SK-N-SH (cell line): ENCODE data around the gene EVC. TPM values are rescaled to one million over a fixed set of nuclear protein-coding genes. Genes with fewer than 3 reads are reported as not detected.

ENCODE experiments used
- CTCF ChIA-PET: fragments of 300-600, 350-600 bp; formaldehyde crosslinking; extraction: SDS; loops from one replicate; lab custom pipeline; 2021; lab: Yijun Ruan, JAX
- POLR2A ChIA-PET: fragments of 350-600 bp; sonication (Branson Sonifier 250); formaldehyde crosslinking; extraction: SDS; loops from one replicate; lab custom pipeline; 2020; ENCODE audit warnings: antibody characterized with exemption, inconsistent platforms; lab: Yijun Ruan, JAX
- DNase-seq: peaks from one replicate; pipeline ENCODE4 v3.0.0; 2012
- H2AFZ ChIP-seq: fragments of 200-600 bp; sonication (generic); 2 replicates; pipeline ENCODE4 v1.8.1; 2016; ENCODE audit warnings: antibody characterized with exemption, mild to moderate bottlenecking, low read depth
- H3F3A ChIP-seq: fragments of 200-600 bp; sonication (generic); replicated peaks from 2 replicates; pipeline ENCODE3; 2016; ENCODE audit warnings: antibody characterized with exemption, mild to moderate bottlenecking; ENCODE audit not compliant: insufficient read depth
- H3K27ac ChIP-seq, 2 experiments: fragments of 200-500 bp in 1 of 2; fragments of 200-600 bp in 1 of 2; sonication (Bioruptor generic) in 1 of 2; sonication (generic), shearing (Covaris generic) in 1 of 2; 2 replicates each; pipeline versions ENCODE4 v1.5.1 to v1.6.1; 2014 to 2016; ENCODE audit warnings: low read depth in 2 of 2, inconsistent platforms in 1 of 2, low read length in 1 of 2, mild to moderate bottlenecking in 1 of 2, mixed read lengths in 1 of 2
- H3K27me3 ChIP-seq: fragments of 200-600 bp; sonication (generic), shearing (Covaris generic); 2 replicates; pipeline ENCODE4 v1.6.1; 2016; ENCODE audit warnings: mixed run types; ENCODE audit not compliant: insufficient read depth
- H3K36me3 ChIP-seq, 2 experiments: fragments of 200-500 bp in 1 of 2; fragments of 200-600 bp in 1 of 2; sonication (Bioruptor generic) in 1 of 2; sonication (generic) in 1 of 2; replicated peaks in 1 of 2; 2 replicates each; pipeline versions ENCODE3 to v1.5.1; 2014 to 2016; ENCODE audit warnings: low read length in 1 of 2, mild to moderate bottlenecking in 1 of 2; ENCODE audit not compliant: insufficient read depth in 2 of 2, control insufficient read depth in 1 of 2
- H3K4me1 ChIP-seq, 2 experiments: fragments of 200-500 bp in 1 of 2; fragments of 200-600 bp in 1 of 2; sonication (Bioruptor generic) in 1 of 2; sonication (generic), shearing (Covaris generic) in 1 of 2; 2 replicates each; pipeline versions ENCODE4 v1.5.1 to v1.6.1; 2014 to 2016; ENCODE audit warnings: low read depth in 1 of 2, low read length in 1 of 2, mixed run types in 1 of 2; ENCODE audit not compliant: insufficient read depth in 2 of 2, control insufficient read depth in 1 of 2
- H3K4me2 ChIP-seq: fragments of 200-600 bp; sonication (generic), shearing (Covaris generic); 2 replicates; pipeline ENCODE4 v1.6.1; 2017; ENCODE audit warnings: mixed run types
- H3K4me3 ChIP-seq, 2 experiments: fragments of 200-500 bp in 1 of 2; fragments of 200-600 bp in 1 of 2; sonication (Bioruptor generic) in 1 of 2; sonication (generic), shearing (Covaris generic) in 1 of 2; 2 replicates each; pipeline versions ENCODE4 v1.5.1 to v1.8.1; 2014 to 2016; ENCODE audit warnings: low read depth in 2 of 2, inconsistent platforms in 1 of 2, low read length in 1 of 2, mild to moderate bottlenecking in 1 of 2, mixed read lengths in 1 of 2, moderate library complexity in 1 of 2
- H3K79me2 ChIP-seq: fragments of 200-600 bp; sonication (generic); 2 replicates; pipeline ENCODE4 v1.8.1; 2017; ENCODE audit warnings: mild to moderate bottlenecking; ENCODE audit not compliant: insufficient read depth
- H3K9ac ChIP-seq: fragments of 200-600 bp; sonication (generic); 2 replicates; pipeline ENCODE4 v1.6.1; 2017; ENCODE audit warnings: mixed run types
- H3K9me2 ChIP-seq: fragments of 200-600 bp; sonication (generic); 2 replicates; pipeline ENCODE4 v1.6.1; 2017; ENCODE audit warnings: mixed run types
- H3K9me3 ChIP-seq: fragments of 200-600 bp; sonication (generic); 2 replicates; pipeline ENCODE4 v1.6.1; 2017; ENCODE audit warnings: mixed run types, mild to moderate bottlenecking, moderate library complexity
- H4K20me1 ChIP-seq: fragments of 200-600 bp; sonication (generic); 2 replicates; pipeline ENCODE4 v1.6.1; 2017; ENCODE audit warnings: mild to moderate bottlenecking, mixed run types; ENCODE audit not compliant: insufficient read depth
- CHD2 ChIP-seq: fragments of 150-350 bp; IDR thresholded peaks from 2 replicates; pipeline ENCODE4 v1.6.1; 2018; ENCODE audit warnings: low read length; ENCODE audit not compliant: partially characterized antibody
- CTCF ChIP-seq: fragments of 200-600 bp; sonication (generic); IDR thresholded peaks from 2 replicates; pipeline ENCODE4 v1.6.1; 2017; ENCODE audit warnings: antibody characterized with exemption, mild to moderate bottlenecking, moderate library complexity
- ELF1 ChIP-seq: IDR thresholded peaks from 2 replicates; pipeline ENCODE4 v1.4.0; 2012
- EP300 ChIP-seq, 2 experiments: IDR thresholded peaks; 2 replicates each; pipeline versions ENCODE4 v1.4.0 to v1.6.1; 2012; ENCODE audit warnings: borderline replicate concordance in 1 of 2, low read depth in 1 of 2, low read length in 1 of 2
- EZH2phosphoT487 ChIP-seq: fragments of 200-600 bp; sonication (generic); IDR thresholded peaks from 2 replicates; pipeline ENCODE4 v1.6.1; 2017; ENCODE audit warnings: low read depth, mixed run types, mild to moderate bottlenecking, antibody characterized with exemption, moderate library complexity, borderline replicate concordance
- FOSL2 ChIP-seq: IDR thresholded peaks from 2 replicates; pipeline ENCODE4 v1.4.0; 2012; ENCODE audit warnings: low read depth, mild to moderate bottlenecking, moderate library complexity, borderline replicate concordance
- FOXJ3 ChIP-seq: sonication (generic); formaldehyde crosslinking; IDR thresholded peaks from 2 replicates; pipeline ENCODE4 v1.5.1; 2020; ENCODE audit warnings: mild to moderate bottlenecking, missing genetic modification reagents
- FOXM1 ChIP-seq: IDR thresholded peaks from 2 replicates; pipeline ENCODE4 v1.4.0; 2012; ENCODE audit warnings: low read depth, mild to moderate bottlenecking
- GABPA ChIP-seq: IDR thresholded peaks from 2 replicates; pipeline ENCODE4 v1.4.0; 2012; ENCODE audit warnings: low read depth, mild to moderate bottlenecking
- IRF3 ChIP-seq: fragments of 150-350 bp; IDR thresholded peaks from 2 replicates; pipeline ENCODE4 v1.6.1; 2016; ENCODE audit warnings: mild to moderate bottlenecking, low read depth, low read length
- JUND ChIP-seq: IDR thresholded peaks from 2 replicates; pipeline ENCODE4 v1.4.0; 2012
- MEF2A ChIP-seq: IDR thresholded peaks from 2 replicates; pipeline ENCODE4 v1.4.0; 2012; ENCODE audit warnings: low read depth, borderline replicate concordance
- MXI1 ChIP-seq: IDR thresholded peaks from 2 replicates; pipeline ENCODE4 v1.6.1; 2012; ENCODE audit warnings: mild to moderate bottlenecking, low read depth, low read length, improper control_type of control experiment
- RAD21 ChIP-seq: IDR thresholded peaks from 2 replicates; pipeline ENCODE4 v1.6.1; 2012; ENCODE audit warnings: mild to moderate bottlenecking, low read length
- RCOR1 ChIP-seq: fragments of 150-350 bp; IDR thresholded peaks from 2 replicates; pipeline ENCODE4 v1.6.1; 2017; ENCODE audit warnings: antibody characterized with exemption, low read length
- RFX5 ChIP-seq: IDR thresholded peaks from 2 replicates; pipeline ENCODE4 v1.6.1; 2012; ENCODE audit warnings: mild to moderate bottlenecking, improper control_type of control experiment, low read length
- RXRA ChIP-seq: IDR thresholded peaks from 2 replicates; pipeline ENCODE4 v1.4.0; 2012; ENCODE audit warnings: low read depth, mild to moderate bottlenecking, borderline replicate concordance
- SMC3 ChIP-seq: IDR thresholded peaks from 2 replicates; pipeline ENCODE4 v1.6.1; 2012; ENCODE audit warnings: low read depth, low read length, improper control_type of control experiment
- TCF12 ChIP-seq: IDR thresholded peaks from 2 replicates; pipeline ENCODE4 v1.4.0; 2012
- USF1 ChIP-seq: IDR thresholded peaks from 2 replicates; pipeline ENCODE4 v1.4.0; 2012; ENCODE audit warnings: low read depth, borderline replicate concordance
- YY1 ChIP-seq: IDR thresholded peaks from 2 replicates; pipeline ENCODE4 v1.4.0; 2012; ENCODE audit warnings: low read depth, mild to moderate bottlenecking
- WGBS: methylation state at CpG from one replicate; pipeline ENCODE4 v1.1.6; 2017; ENCODE audit warnings: low lambda C conversion rate; 5-methylcytosine and 5-hydroxymethylcytosine counted together
- polyA plus RNA-seq, 3 experiments: library from polyadenylated mRNA; depleted of rRNA; stranded (reverse); fragments of >200 nt; gene quantifications; 2 replicates each; pipeline ENCODE4 v1.2.3, GENCODE V29; 2012

Gene EVC
- polyA plus RNA-seq, 1 of the 3 experiments (the other 2 are of a cell fraction), result 3.8 TPM

- H3K27ac ChIP-seq, result no peak overlapping the region
- DNase-seq, result no peak
- H3K79me2 ChIP-seq, result no peaks in the 10 kb centered on the region
- no peak overlapping the region for H3K9ac ChIP-seq
- no peaks in the 10 kb centered on the region for H3F3A ChIP-seq
- TF ChIP-seq FOXM1, result no peak
- TF ChIP-seq TCF12, result no peak
- TF ChIP-seq EZH2phosphoT487, result no peak
- TF ChIP-seq, all 33 proteins: peak for 0
- no peaks in the 10 kb centered on the region for H3K9me2 ChIP-seq
- H2AFZ ChIP-seq, result no peak overlapping the region
- no peaks in the 10 kb centered on the region for H3K4me1 ChIP-seq
- H3K4me3 ChIP-seq, result no peak overlapping the region
- H3K27me3 ChIP-seq, result no peaks in the 10 kb centered on the region
- H4K20me1 ChIP-seq, result no peaks in the 10 kb centered on the region
- H3K9me3 ChIP-seq, result no peaks in the 10 kb centered on the region
- WGBS, result 44% methylated on average over 4 of the region's 4 CpGs
- POLR2A ChIA-PET, result interaction anchor here (0.6 kb wide), 1 partner anchor 8 kb away, joined by 3 read pairs; no protein-coding TSS in a partner anchor
- CTCF ChIA-PET, result no interaction called here
- H3K4me2 ChIP-seq, result no peak overlapping the region
- H3K36me3 ChIP-seq, result no peaks in the 10 kb centered on the region
Observed at GRCh38 chr4:5851637-5852301, 140.8 kb downstream of the EVC start.

GRCh38 chr4:5852523-5853202 lies 141.7 kb downstream of the EVC start:
- no peak overlapping the region for H3K27ac ChIP-seq
- TF ChIP-seq TCF12 (no peak), RAD21 (no peak), RXRA (no peak), GABPA (no peak), YY1 (no peak), MEF2A (no peak), IRF3 (no peak), FOXM1 (no peak), CHD2 (no peak), FOSL2 (no peak), CTCF (no peak), FOXJ3 (CRISPR knock-in tag) (no peak), EP300 (IDR thresholded peaks at IDR 0.05; ENCODE audit: borderline replicate concordance in 1 of 2, low read depth in 1 of 2, low read length in 1 of 2) (no peak), ELF1 (no peak), RCOR1 (no peak), RFX5 (no peak), MXI1 (no peak), SMC3 (no peak), USF1 (no peak), JUND (no peak)
- TF ChIP-seq, all 33 proteins: peak for 0
- no peak for DNase-seq
- no peaks in the 10 kb centered on the region for H3K9me2 ChIP-seq
- ChIA-PET CTCF (no interaction called here), POLR2A (no interaction called here)
- H3K27me3 ChIP-seq, result no peaks in the 10 kb centered on the region
- no peak overlapping the region for H3K4me2 ChIP-seq
- 52% methylated on average over 9 of the region's 9 CpGs for WGBS
- no peak overlapping the region for H3K9ac ChIP-seq
- H3K4me1 ChIP-seq, result no peaks in the 10 kb centered on the region
- H3K9me3 ChIP-seq, result no peaks in the 10 kb centered on the region
- H3K4me3 ChIP-seq, result no peak overlapping the region
- no peaks in the 10 kb centered on the region for H3K36me3 ChIP-seq
- no peak overlapping the region for H2AFZ ChIP-seq
- H4K20me1 ChIP-seq, result no peaks in the 10 kb centered on the region
- no peaks in the 10 kb centered on the region for H3F3A ChIP-seq
- no peaks in the 10 kb centered on the region for H3K79me2 ChIP-seq
